Tibial nerve (tissue), 4 donors: ENCODE data around the gene PYM1.

Source experiments
- EP300 ChIP-seq, 2 donors: sonication (generic); formaldehyde crosslinking; IDR thresholded peaks; one replicate each; pipeline ENCODE4 v1.6.1; 2017; ENCODE audit warnings: antibody characterized with exemption in 2 of 2, mild to moderate bottlenecking in 1 of 2
- POLR2A ChIP-seq, 2 donors: fragments of 450-650 bp; IDR thresholded peaks; one replicate each; pipeline ENCODE4 v1.6.1; 2017; ENCODE audit warnings: antibody characterized with exemption in 2 of 2, mild to moderate bottlenecking in 2 of 2, moderate library complexity in 2 of 2
- TF ChIP-seq, protein P1 (sequence below), 5 experiments: fragments of 200-600 bp in 3 of 5; fragments of 450-650 bp in 2 of 5; sonication (generic) in 3 of 5; IDR thresholded peaks; one replicate each; pipeline ENCODE4 v1.5.1; 2016 to 2019; ENCODE audit warnings: antibody characterized with exemption in 5 of 5, mild to moderate bottlenecking in 3 of 5, moderate library complexity in 2 of 5

DNA sequence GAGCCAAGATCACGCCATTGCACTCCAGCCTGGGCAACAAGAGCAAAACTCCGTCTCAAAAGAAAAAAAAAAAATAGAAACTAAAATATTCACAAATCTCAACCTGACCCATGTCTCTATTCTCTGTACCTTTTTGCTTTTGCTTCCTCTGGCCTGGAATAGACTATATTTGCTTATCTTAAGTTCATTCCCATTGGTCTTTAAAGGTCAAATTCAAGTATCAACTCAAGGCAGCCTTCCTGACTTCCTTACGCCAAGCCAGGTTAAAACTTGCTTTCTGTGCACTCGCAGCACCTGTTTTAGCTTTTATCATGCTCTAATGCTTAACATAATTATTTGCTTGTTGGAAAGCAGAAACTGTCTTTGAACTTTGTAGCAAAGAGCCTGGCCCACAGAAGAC lies 14.8 kb downstream of the PYM1 start:
- TF ChIP-seq, protein P1, sequence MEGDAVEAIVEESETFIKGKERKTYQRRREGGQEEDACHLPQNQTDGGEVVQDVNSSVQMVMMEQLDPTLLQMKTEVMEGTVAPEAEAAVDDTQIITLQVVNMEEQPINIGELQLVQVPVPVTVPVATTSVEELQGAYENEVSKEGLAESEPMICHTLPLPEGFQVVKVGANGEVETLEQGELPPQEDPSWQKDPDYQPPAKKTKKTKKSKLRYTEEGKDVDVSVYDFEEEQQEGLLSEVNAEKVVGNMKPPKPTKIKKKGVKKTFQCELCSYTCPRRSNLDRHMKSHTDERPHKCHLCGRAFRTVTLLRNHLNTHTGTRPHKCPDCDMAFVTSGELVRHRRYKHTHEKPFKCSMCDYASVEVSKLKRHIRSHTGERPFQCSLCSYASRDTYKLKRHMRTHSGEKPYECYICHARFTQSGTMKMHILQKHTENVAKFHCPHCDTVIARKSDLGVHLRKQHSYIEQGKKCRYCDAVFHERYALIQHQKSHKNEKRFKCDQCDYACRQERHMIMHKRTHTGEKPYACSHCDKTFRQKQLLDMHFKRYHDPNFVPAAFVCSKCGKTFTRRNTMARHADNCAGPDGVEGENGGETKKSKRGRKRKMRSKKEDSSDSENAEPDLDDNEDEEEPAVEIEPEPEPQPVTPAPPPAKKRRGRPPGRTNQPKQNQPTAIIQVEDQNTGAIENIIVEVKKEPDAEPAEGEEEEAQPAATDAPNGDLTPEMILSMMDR (IDR thresholded peaks at IDR 0.05): no peak
- TF ChIP-seq POLR2A (IDR thresholded peaks at IDR 0.05): no peak
- no peak for TF ChIP-seq EP300 (IDR thresholded peaks at IDR 0.05)
